GM12874 (cell line): Measurements from ENCODE around the gene TMEM233.

Experiments used
- CTCF ChIP-seq: IDR thresholded peaks from 2 replicates; pipeline ENCODE4 v1.5.1; 2011; ENCODE audit warnings: low read depth, mild to moderate bottlenecking, control low read depth, low read length, moderate library complexity; ENCODE audit not compliant: insufficient read depth

The TMEM233 gene

GRCh38 chr12:119573086-119573485 is 20.5 kb upstream of the TMEM233 start:
- no peak for TF ChIP-seq CTCF

- no peak for TF ChIP-seq CTCF
These were observed 19.3 kb upstream of the TMEM233 start for GRCh38 chr12:119574255-119574654.

- no peak for TF ChIP-seq CTCF
These were observed 17.3 kb upstream of the TMEM233 start for GRCh38 chr12:119576118-119576810.

GRCh38 chr12:119576915-119577314 is 16.7 kb upstream of the TMEM233 start:
- no peak for TF ChIP-seq CTCF

- TF ChIP-seq CTCF: no peak
These were observed 15.5 kb upstream of the TMEM233 start for GRCh38 chr12:119578112-119578511.

- TF ChIP-seq CTCF: no peak
These were observed 4.5 kb upstream of the TMEM233 start for GRCh38 chr12:119589097-119589496.

GRCh38 chr12:119589634-119590033 is 3.9 kb upstream of the TMEM233 start:
- TF ChIP-seq CTCF: no peak
